Tibial nerve (tissue), 4 donors: ENCODE results near the gene CD83.

ENCODE experiments used
- CTCF ChIP-seq, 5 experiments: fragments of 200-600 bp in 3 of 5; fragments of 450-650 bp in 2 of 5; sonication (generic) in 3 of 5; IDR thresholded peaks; one replicate each; pipeline ENCODE4 v1.5.1; 2016 to 2019; ENCODE audit warnings: antibody characterized with exemption in 5 of 5, mild to moderate bottlenecking in 3 of 5, moderate library complexity in 2 of 5
- EP300 ChIP-seq, 2 donors: sonication (generic); formaldehyde crosslinking; IDR thresholded peaks; one replicate each; pipeline ENCODE4 v1.6.1; 2017; ENCODE audit warnings: antibody characterized with exemption in 2 of 2, mild to moderate bottlenecking in 1 of 2
- POLR2A ChIP-seq, 2 donors: fragments of 450-650 bp; IDR thresholded peaks; one replicate each; pipeline ENCODE4 v1.6.1; 2017; ENCODE audit warnings: antibody characterized with exemption in 2 of 2, mild to moderate bottlenecking in 2 of 2, moderate library complexity in 2 of 2

- no peak for TF ChIP-seq CTCF (IDR thresholded peaks at IDR 0.05)
- TF ChIP-seq POLR2A (IDR thresholded peaks at IDR 0.05), result no peak
- TF ChIP-seq EP300 (IDR thresholded peaks at IDR 0.05), result no peak
Observed at GRCh38 chr6:14074476-14075094, 43.0 kb upstream of the CD83 start.
